HL-60 (cell line): ENCODE results near the gene IFT43.

Experiments used
- DNase-seq, 2 experiments: peaks; one replicate each; pipeline ENCODE4 v3.0.0-alpha.2; 2010 to 2020; ENCODE audit warnings: low read depth in 1 of 2, low spot score in 1 of 2
- H3K27ac ChIP-seq: fragments of 250-450 bp; sonication (Bioruptor Pico); replicated peaks from 2 replicates; pipeline ENCODE4 v1.5.1; 2020; ENCODE audit warnings: mild to moderate bottlenecking, moderate library complexity
- H3K27me3 ChIP-seq: fragments of 250-450 bp; sonication (Bioruptor Pico); 2 replicates; pipeline ENCODE4 v1.5.1; 2021; ENCODE audit warnings: mild to moderate bottlenecking, moderate library complexity; ENCODE audit not compliant: insufficient read depth, poor library complexity, severe bottlenecking
- H3K4me3 ChIP-seq: replicated peaks from 2 replicates; pipeline ENCODE4 v1.5.1; 2011; ENCODE audit warnings: mild to moderate bottlenecking, control low read depth, low read length; ENCODE audit not compliant: insufficient read depth
- GABPA ChIP-seq: IDR thresholded peaks from 2 replicates; pipeline ENCODE4 v1.6.1; 2012; ENCODE audit warnings: low read depth
- POLR2AphosphoS5 ChIP-seq: IDR thresholded peaks from 2 replicates; pipeline ENCODE4 v1.6.1; 2012; ENCODE audit warnings: low read depth
- REST ChIP-seq: IDR thresholded peaks from 2 replicates; pipeline ENCODE4 v1.6.1; 2012; ENCODE audit warnings: low read depth; ENCODE audit not compliant: insufficient replicate concordance
- SPI1 ChIP-seq: IDR thresholded peaks from 2 replicates; pipeline ENCODE4 v1.6.1; 2012; ENCODE audit warnings: low read depth, mild to moderate bottlenecking, borderline replicate concordance
- TF ChIP-seq, protein P1 (sequence below): IDR thresholded peaks from one replicate; pipeline ENCODE4 v1.5.1; 2011; ENCODE audit warnings: low read length, control low read depth, inconsistent platforms; ENCODE audit not compliant: insufficient read depth

IFT43 gene

DNA sequence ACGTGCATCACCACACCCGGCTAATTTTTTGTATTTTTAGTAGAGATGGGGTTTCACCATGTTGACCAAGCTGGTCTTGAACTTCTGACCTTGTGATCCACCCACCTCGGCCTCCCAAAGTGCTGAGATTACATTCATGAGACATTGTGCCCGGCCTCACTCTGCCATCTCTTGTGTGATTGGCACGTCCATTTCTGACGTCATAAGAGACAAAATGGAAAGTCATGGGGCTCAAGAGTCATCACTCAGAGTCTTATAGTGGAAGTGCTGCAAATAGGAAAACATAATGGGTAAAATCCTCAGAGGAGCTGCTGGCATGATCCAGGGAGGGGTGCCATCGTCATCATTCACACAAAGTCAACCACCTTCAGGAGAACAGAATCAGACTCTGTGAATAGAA lies 112.0 kb downstream of the IFT43 start:
- TF ChIP-seq REST, result no peak
- TF ChIP-seq, protein P1, sequence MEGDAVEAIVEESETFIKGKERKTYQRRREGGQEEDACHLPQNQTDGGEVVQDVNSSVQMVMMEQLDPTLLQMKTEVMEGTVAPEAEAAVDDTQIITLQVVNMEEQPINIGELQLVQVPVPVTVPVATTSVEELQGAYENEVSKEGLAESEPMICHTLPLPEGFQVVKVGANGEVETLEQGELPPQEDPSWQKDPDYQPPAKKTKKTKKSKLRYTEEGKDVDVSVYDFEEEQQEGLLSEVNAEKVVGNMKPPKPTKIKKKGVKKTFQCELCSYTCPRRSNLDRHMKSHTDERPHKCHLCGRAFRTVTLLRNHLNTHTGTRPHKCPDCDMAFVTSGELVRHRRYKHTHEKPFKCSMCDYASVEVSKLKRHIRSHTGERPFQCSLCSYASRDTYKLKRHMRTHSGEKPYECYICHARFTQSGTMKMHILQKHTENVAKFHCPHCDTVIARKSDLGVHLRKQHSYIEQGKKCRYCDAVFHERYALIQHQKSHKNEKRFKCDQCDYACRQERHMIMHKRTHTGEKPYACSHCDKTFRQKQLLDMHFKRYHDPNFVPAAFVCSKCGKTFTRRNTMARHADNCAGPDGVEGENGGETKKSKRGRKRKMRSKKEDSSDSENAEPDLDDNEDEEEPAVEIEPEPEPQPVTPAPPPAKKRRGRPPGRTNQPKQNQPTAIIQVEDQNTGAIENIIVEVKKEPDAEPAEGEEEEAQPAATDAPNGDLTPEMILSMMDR, result no peak
- no peak for TF ChIP-seq SPI1
- TF ChIP-seq GABPA, result no peak
- TF ChIP-seq POLR2AphosphoS5, result no peak
- DNase-seq, result no peak
- Histone ChIP-seq H3K27ac (no peak overlapping the region), H3K27me3 (no peaks in the 10 kb centered on the region), H3K4me3 (no peak overlapping the region)

GRCh38 chr14:76098047-76098446 lies 112.5 kb downstream of the IFT43 start:
- no peaks in the 10 kb centered on the region for H3K27me3 ChIP-seq
- H3K27ac ChIP-seq, result no peak overlapping the region
- TF ChIP-seq POLR2AphosphoS5, result no peak
- TF ChIP-seq SPI1, result no peak
- TF ChIP-seq GABPA, result no peak
- TF ChIP-seq, protein P1, result no peak
- TF ChIP-seq REST, result no peak
- H3K4me3 ChIP-seq, result no peak overlapping the region
- DNase-seq, result no peak

DNA sequence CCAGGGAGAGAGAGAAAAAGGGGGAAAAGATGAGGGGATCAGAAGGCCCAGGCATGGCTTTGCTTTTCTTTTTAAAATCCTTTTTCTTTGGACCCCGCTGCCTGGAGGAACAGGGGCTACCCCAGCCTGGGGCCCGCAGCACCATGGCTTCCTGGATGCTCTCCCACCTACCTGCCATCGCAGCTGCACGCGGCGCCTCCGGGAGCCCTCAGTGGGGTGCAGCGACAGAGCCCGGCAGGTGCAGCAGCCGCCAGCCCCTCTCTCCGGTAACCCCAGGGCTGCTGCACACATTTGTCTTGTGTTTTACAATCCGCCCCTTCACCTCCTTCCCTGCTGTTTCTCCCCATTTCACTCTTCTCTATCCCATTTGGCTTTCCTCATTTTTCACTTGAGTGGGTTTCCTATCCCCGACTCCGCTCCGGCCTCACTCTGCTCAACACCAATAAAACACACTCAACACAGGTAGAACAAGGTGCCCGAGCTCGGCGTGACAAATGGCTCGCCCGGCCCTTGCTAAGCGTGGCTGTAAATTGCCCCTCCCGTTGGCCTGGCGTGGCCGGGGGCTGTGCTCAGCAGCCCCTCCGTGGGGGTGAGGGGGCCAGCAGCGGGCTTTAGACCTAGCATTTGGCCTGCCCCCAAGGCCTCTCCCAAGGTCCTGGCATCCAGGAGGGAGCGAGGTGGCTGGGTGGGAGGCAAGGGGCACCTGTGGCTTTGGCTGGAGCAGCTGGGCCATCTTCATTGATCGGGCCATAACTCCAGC lies 113.5 kb downstream of the IFT43 start:
- Histone ChIP-seq H3K27me3 (no peaks in the 10 kb centered on the region), H3K4me3 (no peak overlapping the region), H3K27ac (no peak overlapping the region)
- TF ChIP-seq REST (no peak), POLR2AphosphoS5 (no peak), SPI1 (no peak), GABPA (no peak)
- DNase-seq, result no peak
